ENCODE measurements around the gene NDUFB2. TPM values are rescaled to one million over a fixed set of nuclear protein-coding genes. Genes with fewer than 3 reads are reported as not detected.

NDUFB2 gene
- total and polyA plus RNA-seq, 2 of the 13 experiments (the other 11 are each of a cell fraction or from before 2014, with no cell fraction given), result 206 to 221 TPM

- Histone ChIP-seq H3K79me2 (ENCODE audit: insufficient read depth, low read length) (no peaks in the 10 kb centered on the region), H3K4me2 (ENCODE audit: low read depth, low read length) (no peak overlapping the region), H3K27ac (ENCODE audit: extremely low read length, insufficient read depth, low read length) (no peak overlapping the region), H3K27me3 (ENCODE audit: control insufficient read depth in 1 of 2, insufficient read depth in 2 of 2, low read length in 2 of 2) (no peaks in the 10 kb centered on the region), H3K4me3 (replicated peaks in 1 of 3; ENCODE audit: insufficient read depth in 1 of 3, low read depth in 2 of 3, low read length in 3 of 3) (no peak overlapping the region), H3K9me3 (ENCODE audit: low read length) (no peaks in the 10 kb centered on the region), H3K4me1 (ENCODE audit: insufficient read depth, low read length) (peaks cover 9% of the 10 kb centered on the region), H4K20me1 (ENCODE audit: insufficient read depth, low read length) (no peaks in the 10 kb centered on the region), H3K9ac (ENCODE audit: insufficient read depth, low read depth, low read length) (no peak overlapping the region), H2AFZ (ENCODE audit: low read length) (no peak overlapping the region), H3K36me3 (replicated peaks in 1 of 2; ENCODE audit: control insufficient read depth in 1 of 2, insufficient read depth in 2 of 2, low read length in 2 of 2) (peaks cover 1 to 10% of the 10 kb centered on the region in 2 experiments; a peak in 2 of 5 replicates)
- FAIRE-seq (no peak), DNase-seq (ENCODE audit: low spot score) (no peak), ATAC-seq (no peak)
- TF ChIP-seq RAD21 (CRISPR knock-in tag; IDR thresholded peaks at IDR 0.05) (no peak), ATF6 (CRISPR knock-in tag; conservative IDR thresholded peaks at IDR 0.05) (no peak), ATF5 (CRISPR knock-in tag; IDR thresholded peaks at IDR 0.05; ENCODE audit: low read depth) (no peak), THAP11 (CRISPR knock-in tag; IDR thresholded peaks at IDR 0.05) (no peak), RFXAP (CRISPR knock-in tag; IDR thresholded peaks at IDR 0.05; ENCODE audit: borderline replicate concordance) (no peak), ZFP91 (CRISPR knock-in tag; IDR thresholded peaks at IDR 0.05; ENCODE audit: borderline replicate concordance) (no peak), NPAS2 (CRISPR knock-in tag; IDR thresholded peaks at IDR 0.05; ENCODE audit: borderline replicate concordance) (no peak), ZNF260 (CRISPR knock-in tag; IDR thresholded peaks at IDR 0.05; ENCODE audit: borderline replicate concordance, low read depth) (no peak), ZUFSP (CRISPR knock-in tag; IDR thresholded peaks at IDR 0.05; ENCODE audit: borderline replicate concordance) (no peak), SP140L (CRISPR knock-in tag; IDR thresholded peaks at IDR 0.05; ENCODE audit: borderline replicate concordance) (no peak), MED1 (CRISPR knock-in tag; IDR thresholded peaks at IDR 0.05) (no peak), TERF1 (CRISPR knock-in tag; IDR thresholded peaks at IDR 0.05) (no peak)
- intact Hi-C loops (cut with micrococcal nuclease; ENCODE audit: unreplicated experiment) (no loop called here), in situ Hi-C loops (cut with HindIII; ENCODE audit: extremely low pct_ligation_motif_present, low pct_unique_long_range_greater_than_20kb) (loop anchor here (25.0 kb wide), 1 partner anchor 335 kb away; the partner anchor contains the start of gene MRPS33)
- no TSS peak for BruUV-seq (replicated peaks)
- 97% methylated on average over 3 of the region's 3 CpGs for WGBS (ENCODE audit: low lambda C conversion rate)
- ChIA-PET POLR2A (no interaction called here), CTCF (ENCODE audit: low intra/inter-chr PET ratio, low total read pairs) (no interaction called here)
Measured at GRCh38 chr7:140677496-140677895, 19.0 kb upstream of the NDUFB2 start.
